Thyroid gland (tissue), 4 donors: Measurements from ENCODE around the gene NHERF2. TPM values are rescaled to one million over a fixed set of nuclear protein-coding genes. Genes with fewer than 3 reads are reported as not detected.

Experiments used
- DNase-seq, 2 donors: peaks; one replicate each; pipeline ENCODE4 v3.0.0-alpha.2; 2019
- H3K27ac ChIP-seq, 3 donors: fragments of 200-600 bp; sonication (generic); 1 replicate in 2 of 3; 2 replicates in 1 of 3; pipeline ENCODE4 v1.5.1; 2016 to 2019; ENCODE audit warnings: mild to moderate bottlenecking in 1 of 3, moderate library complexity in 1 of 3
- H3K27me3 ChIP-seq: fragments of 200-600 bp; sonication (generic); one replicate; pipeline ENCODE4 v1.5.1; 2019
- H3K36me3 ChIP-seq, 2 donors: fragments of 200-600 bp; sonication (generic); one replicate each; pipeline ENCODE4 v1.5.1; 2016 to 2019
- H3K4me1 ChIP-seq, 2 donors: fragments of 200-600 bp; sonication (generic); one replicate each; pipeline ENCODE4 v1.5.1; 2017 to 2019
- H3K4me3 ChIP-seq, 3 donors: fragments of 200-600 bp; sonication (generic); replicated peaks in 1 of 3; 1 replicate in 2 of 3; 2 replicates in 1 of 3; pipeline ENCODE4 v1.5.1; 2016; ENCODE audit warnings: mild to moderate bottlenecking in 1 of 3
- H3K9me3 ChIP-seq: fragments of 200-600 bp; sonication (generic); one replicate; pipeline ENCODE4 v1.5.1; 2017
- POLR2A ChIP-seq, 2 donors: fragments of 450-650 bp; IDR thresholded peaks; one replicate each; pipeline ENCODE4 v1.6.1; 2017; ENCODE audit warnings: antibody characterized with exemption in 2 of 2, mild to moderate bottlenecking in 2 of 2, moderate library complexity in 1 of 2
- WGBS, 2 donors: methylation state at CpG; one replicate each; pipeline ENCODE4 v1.1.5; 2017; 5-methylcytosine and 5-hydroxymethylcytosine counted together
- intact Hi-C: fragments of 100-400 bp; cut with DNase I; formaldehyde crosslinking; loops from one replicate; pipeline ENCODE4 v1.15.1; 2023
- total RNA-seq, 4 donors: library from RNA; depleted of rRNA; stranded (reverse); fragments of >200 nt; gene quantifications; one replicate each; pipeline ENCODE4 v1.2.3, GENCODE V29; 2016
- TF ChIP-seq, protein P1 (sequence below), 6 experiments: fragments of 200-600 bp in 3 of 6; fragments of 450-650 bp in 3 of 6; sonication (generic) in 3 of 6; IDR thresholded peaks; one replicate each; pipeline ENCODE4 v1.5.1; 2016 to 2019; ENCODE audit warnings: antibody characterized with exemption in 6 of 6, mild to moderate bottlenecking in 2 of 6, inconsistent platforms in 1 of 6, moderate library complexity in 1 of 6

NHERF2 gene
- total RNA-seq, 4 donors from 2014 or later: 73.8 to 146 (median 81.6) TPM

DNA sequence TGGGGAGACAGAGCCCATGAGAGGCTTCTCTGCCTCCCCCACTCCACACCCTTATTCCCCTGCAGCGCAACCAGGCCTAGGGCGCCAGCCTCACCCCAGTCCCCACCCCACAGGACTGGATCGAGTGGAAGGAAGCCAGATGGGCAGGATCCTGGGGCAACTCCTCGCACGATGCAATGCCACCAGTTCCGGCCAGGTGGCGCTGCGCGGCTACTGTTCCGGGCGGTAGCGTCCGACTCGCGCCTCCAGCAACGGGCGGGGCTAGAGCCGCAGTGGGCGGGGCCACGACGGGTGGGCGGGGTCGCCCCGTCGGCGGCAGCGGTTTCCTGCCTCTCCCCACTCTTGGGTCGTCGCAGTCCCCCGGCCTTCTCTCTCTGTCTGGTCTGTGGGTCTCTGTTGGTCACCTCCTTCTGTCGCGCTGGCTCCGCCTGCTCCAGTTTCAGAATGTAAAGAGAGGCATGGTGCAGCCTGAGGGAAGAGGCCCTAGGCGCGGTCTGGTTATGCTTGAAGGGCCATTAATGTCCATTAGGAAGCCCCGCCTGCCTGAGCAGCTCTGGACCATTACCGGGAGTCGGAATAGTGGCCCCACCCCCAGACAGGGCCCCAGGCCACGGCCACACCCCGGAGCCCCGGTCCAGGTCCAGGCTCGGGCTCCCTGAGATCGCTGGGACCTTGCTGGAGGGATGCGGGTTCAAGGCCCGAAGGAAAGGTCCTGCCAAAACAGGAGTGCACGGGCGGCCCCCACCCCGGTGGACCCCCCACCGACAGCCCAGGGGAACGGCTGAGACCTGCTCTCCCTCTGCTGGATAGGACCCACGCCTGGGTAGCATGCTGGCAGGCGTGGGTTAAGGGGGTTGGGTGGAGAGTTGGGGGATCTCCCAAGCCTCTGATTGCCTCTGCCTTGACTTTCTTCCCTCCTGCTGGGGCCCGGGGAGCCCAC lies 3.3 kb upstream of the NHERF2 start:
- peak overlapping the region; percentile 31 to 68 (median 37) for H3K27ac ChIP-seq
- DNase-seq: peak; percentile 91
- H3K9me3 ChIP-seq: no peaks in the 10 kb centered on the region
- H3K27me3 ChIP-seq: peaks cover 7% of the 10 kb centered on the region
- 9 to 27% methylated on average over 13 to 31 of the region's 53 CpGs for WGBS, 2 donors
- no peaks in the 10 kb centered on the region for H3K36me3 ChIP-seq
- TF ChIP-seq, protein P1, sequence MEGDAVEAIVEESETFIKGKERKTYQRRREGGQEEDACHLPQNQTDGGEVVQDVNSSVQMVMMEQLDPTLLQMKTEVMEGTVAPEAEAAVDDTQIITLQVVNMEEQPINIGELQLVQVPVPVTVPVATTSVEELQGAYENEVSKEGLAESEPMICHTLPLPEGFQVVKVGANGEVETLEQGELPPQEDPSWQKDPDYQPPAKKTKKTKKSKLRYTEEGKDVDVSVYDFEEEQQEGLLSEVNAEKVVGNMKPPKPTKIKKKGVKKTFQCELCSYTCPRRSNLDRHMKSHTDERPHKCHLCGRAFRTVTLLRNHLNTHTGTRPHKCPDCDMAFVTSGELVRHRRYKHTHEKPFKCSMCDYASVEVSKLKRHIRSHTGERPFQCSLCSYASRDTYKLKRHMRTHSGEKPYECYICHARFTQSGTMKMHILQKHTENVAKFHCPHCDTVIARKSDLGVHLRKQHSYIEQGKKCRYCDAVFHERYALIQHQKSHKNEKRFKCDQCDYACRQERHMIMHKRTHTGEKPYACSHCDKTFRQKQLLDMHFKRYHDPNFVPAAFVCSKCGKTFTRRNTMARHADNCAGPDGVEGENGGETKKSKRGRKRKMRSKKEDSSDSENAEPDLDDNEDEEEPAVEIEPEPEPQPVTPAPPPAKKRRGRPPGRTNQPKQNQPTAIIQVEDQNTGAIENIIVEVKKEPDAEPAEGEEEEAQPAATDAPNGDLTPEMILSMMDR (IDR thresholded peaks at IDR 0.05): peak; percentile 89 to 99 (median 98)
- peak in 1 of 2 donors; percentile 51 for TF ChIP-seq POLR2A (IDR thresholded peaks at IDR 0.05)
- intact Hi-C loops: loop anchor here (5.0 kb wide), 1 partner anchor 129 kb away; no protein-coding TSS in a partner anchor
- peaks cover 11 to 50% of the 10 kb centered on the region in 2 donors for H3K4me1 ChIP-seq
- H3K4me3 ChIP-seq: peak overlapping the region in 1 of 3 donors; percentile 17

GRCh38 chr16:2024032-2024420 lies 2.7 kb upstream of the NHERF2 start:
- H3K4me3 ChIP-seq: no peak overlapping the region
- no peak for DNase-seq
- TF ChIP-seq POLR2A (IDR thresholded peaks at IDR 0.05): no peak
- TF ChIP-seq, protein P1 (IDR thresholded peaks at IDR 0.05): no peak
- intact Hi-C loops: loop anchor here (5.0 kb wide), 1 partner anchor 128 kb away; no protein-coding TSS in a partner anchor
- WGBS, 2 donors: 87 to 97% methylated on average over 12 of the region's 12 CpGs
- peaks cover 7% of the 10 kb centered on the region for H3K27me3 ChIP-seq
- H3K27ac ChIP-seq: peak overlapping the region in 2 of 3 donors; percentile 31 to 37
- H3K4me1 ChIP-seq: peaks cover 11 to 56% of the 10 kb centered on the region in 2 donors
- H3K36me3 ChIP-seq: no peaks in the 10 kb centered on the region
- no peaks in the 10 kb centered on the region for H3K9me3 ChIP-seq

- Histone ChIP-seq H3K4me1 (peaks cover 11 to 46% of the 10 kb centered on the region in 2 donors), H3K36me3 (no peaks in the 10 kb centered on the region), H3K4me3 (no peak overlapping the region), H3K27ac (no peak overlapping the region), H3K27me3 (peaks cover 4% of the 10 kb centered on the region), H3K9me3 (no peaks in the 10 kb centered on the region)
- no peak for TF ChIP-seq POLR2A (IDR thresholded peaks at IDR 0.05)
- TF ChIP-seq, protein P1 (IDR thresholded peaks at IDR 0.05): no peak
- 96 to 100% methylated on average over 3 to 14 of the region's 14 CpGs for WGBS, 2 donors
- DNase-seq: no peak
- intact Hi-C loops: no loop called here
Measured at GRCh38 chr16:2025251-2025650, 1.5 kb upstream of the NHERF2 start.

DNA sequence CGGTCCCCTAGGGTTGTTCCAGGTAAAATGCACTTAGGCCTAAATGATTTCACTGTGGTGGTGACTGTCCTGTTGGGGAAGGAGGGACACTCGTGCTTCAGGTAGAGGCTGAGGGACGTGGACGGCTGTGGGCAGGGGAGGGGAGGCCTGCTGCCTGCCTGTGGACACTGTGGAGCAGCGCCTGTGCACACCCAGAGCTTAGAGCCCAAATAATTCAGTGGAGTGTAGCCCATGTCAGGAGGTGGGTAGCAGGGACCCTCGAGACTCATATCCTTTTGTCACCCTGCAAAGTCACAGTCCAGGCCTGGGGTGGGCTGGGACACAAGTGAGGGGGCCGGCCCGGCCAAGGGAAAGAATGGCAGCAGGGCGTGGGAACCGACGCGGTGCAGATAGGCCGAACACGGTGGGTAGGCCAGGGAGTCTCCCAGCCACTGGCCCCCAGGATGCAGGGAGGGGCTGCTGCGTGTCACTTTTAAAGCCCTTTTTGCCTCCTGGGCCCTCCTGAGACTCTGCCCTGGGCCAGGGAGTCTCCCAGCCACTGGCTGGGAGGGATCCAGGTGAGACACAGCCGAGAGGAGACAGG lies 733 bp upstream of the NHERF2 start:
- Histone ChIP-seq H3K27ac (peak overlapping the region in 2 of 3 donors; percentile 50 to 56), H3K4me3 (peak overlapping the region in 1 of 3 donors; percentile 31), H3K36me3 (no peaks in the 10 kb centered on the region), H3K27me3 (no peaks in the 10 kb centered on the region), H3K4me1 (peaks cover 11 to 40% of the 10 kb centered on the region in 2 donors), H3K9me3 (no peaks in the 10 kb centered on the region)
- 80 to 88% methylated on average over 12 to 15 of the region's 16 CpGs for whole genome bisulfite sequencing, 2 donors
- no peak for DNase-seq
- TF ChIP-seq, protein P1 (IDR thresholded peaks at IDR 0.05): no peak
- TF ChIP-seq POLR2A (IDR thresholded peaks at IDR 0.05): no peak
- intact Hi-C loops: loop anchor here (2.0 kb wide), 1 partner anchor 19 kb away; no protein-coding TSS in a partner anchor
